IMR-90 (cell line): ENCODE data around the gene EPB41L1. TPM values are rescaled to one million over a fixed set of nuclear protein-coding genes. Genes with fewer than 3 reads are reported as not detected.
A peak's percentile ranks its signal among the peaks of the same experiment; 100 is the strongest.

Experiments used
- ATAC-seq: fragments of 200-7000 bp; cut with Tn5 transposase; 2 replicates; pipeline ENCODE4 v1.9.1; 2020; ENCODE audit warnings: low read depth, mild to moderate bottlenecking, moderate library complexity
- BruUV-seq: library from RNA; stranded (reverse); fragments of 400-500 nt; replicated peaks from 2 replicates; lab custom pipeline; 2021; lab: Mats Ljungman, UMichigan
- CTCF ChIA-PET: fragments of 300-600 bp; formaldehyde crosslinking; extraction: SDS; loops from one replicate; lab custom pipeline; 2021; ENCODE audit warnings: antibody characterized with exemption; lab: Yijun Ruan, JAX
- POLR2A ChIA-PET: fragments of 300-600 bp; sonication (Branson Sonifier 250); formaldehyde crosslinking; loops from one replicate; lab custom pipeline; 2022; ENCODE audit warnings: antibody characterized with exemption; ENCODE audit not compliant: unreplicated experiment; lab: Charles Lee
- DNase-seq: peaks from one replicate; pipeline ENCODE4 v3.0.0; 2013
- H2AFZ ChIP-seq: replicated peaks from 2 replicates; pipeline ENCODE3; 2013; ENCODE audit warnings: low read length, mild to moderate bottlenecking; ENCODE audit not compliant: poor library complexity
- H2AK5ac ChIP-seq: 2 replicates; pipeline ENCODE4 v1.6.1; 2013; ENCODE audit warnings: low read depth, low read length, inconsistent platforms
- H2AK9ac ChIP-seq: replicated peaks from 2 replicates; pipeline ENCODE3; 2013; ENCODE audit warnings: mild to moderate bottlenecking, low read depth, low read length, moderate library complexity; ENCODE audit not compliant: poor library complexity
- H2BK120ac ChIP-seq: 2 replicates; pipeline ENCODE4 v1.6.1; 2013; ENCODE audit warnings: low read depth, low read length, inconsistent platforms
- H2BK15ac ChIP-seq: 3 replicates; pipeline ENCODE4 v1.6.1; 2013; ENCODE audit warnings: low read depth, low read length, inconsistent platforms
- H2BK20ac ChIP-seq: 2 replicates; pipeline ENCODE4 v1.6.1; 2013; ENCODE audit warnings: low read depth, mild to moderate bottlenecking, inconsistent platforms, low read length, moderate library complexity
- H2BK5ac ChIP-seq: 2 replicates; pipeline ENCODE4 v1.6.1; 2013; ENCODE audit warnings: mild to moderate bottlenecking, low read depth, low read length, inconsistent platforms; ENCODE audit not compliant: poor library complexity, severe bottlenecking
- H3K14ac ChIP-seq: replicated peaks from 2 replicates; pipeline ENCODE4 v1.6.1; 2013; ENCODE audit warnings: low read depth, low read length, inconsistent platforms
- H3K18ac ChIP-seq: 2 replicates; pipeline ENCODE4 v1.6.1; 2013; ENCODE audit warnings: low read depth, low read length, control low read depth
- H3K23ac ChIP-seq: 2 replicates; pipeline ENCODE4 v1.6.1; 2013; ENCODE audit warnings: low read depth, low read length, inconsistent platforms
- H3K27ac ChIP-seq: 2 replicates; pipeline ENCODE4 v1.5.1; 2013; ENCODE audit warnings: mild to moderate bottlenecking, control low read depth, low read length; ENCODE audit not compliant: insufficient read depth
- H3K27me3 ChIP-seq: 2 replicates; pipeline ENCODE4 v1.6.1; 2013; ENCODE audit warnings: low read length; ENCODE audit not compliant: control insufficient read depth, insufficient read depth
- H3K36me3 ChIP-seq: 2 replicates; pipeline ENCODE4 v1.6.1; 2013; ENCODE audit warnings: low read length, mixed read lengths; ENCODE audit not compliant: control insufficient read depth, insufficient read depth
- H3K4ac ChIP-seq: 2 replicates; pipeline ENCODE4 v1.6.1; 2013; ENCODE audit warnings: low read depth, low read length, inconsistent platforms
- H3K4me1 ChIP-seq: 2 replicates; pipeline ENCODE4 v1.6.1; 2013; ENCODE audit warnings: low read length, mixed read lengths; ENCODE audit not compliant: control insufficient read depth, insufficient read depth
- H3K4me2 ChIP-seq: 2 replicates; pipeline ENCODE4 v1.6.1; 2013; ENCODE audit warnings: low read depth, mild to moderate bottlenecking, control low read depth, low read length, moderate library complexity
- H3K4me3 ChIP-seq: 2 replicates; pipeline ENCODE4 v1.5.1; 2013; ENCODE audit warnings: low read depth, mild to moderate bottlenecking, control low read depth, low read length, moderate library complexity; ENCODE audit not compliant: insufficient read depth
- H3K56ac ChIP-seq: 2 replicates; pipeline ENCODE4 v1.6.1; 2013; ENCODE audit warnings: low read length, inconsistent platforms; ENCODE audit not compliant: insufficient read depth; ENCODE audit errors: extremely low read depth
- H3K79me1 ChIP-seq, 2 experiments: 2 replicates each; pipeline ENCODE4 v1.6.1; 2013; ENCODE audit warnings: low read length in 2 of 2, inconsistent platforms in 1 of 2, low read depth in 1 of 2
- H3K9ac ChIP-seq: 2 replicates; pipeline ENCODE4 v1.6.1; 2013; ENCODE audit warnings: low read depth, low read length, control low read depth
- H3K9me1 ChIP-seq: 2 replicates; pipeline ENCODE4 v1.6.1; 2013; ENCODE audit warnings: low read length, inconsistent platforms; ENCODE audit not compliant: insufficient read depth
- H3K9me3 ChIP-seq: 2 replicates; pipeline ENCODE4 v1.6.1; 2013; ENCODE audit warnings: low read length; ENCODE audit not compliant: control insufficient read depth, insufficient read depth
- H4K20me1 ChIP-seq: 2 replicates; pipeline ENCODE4 v1.6.1; 2013; ENCODE audit warnings: low read length, inconsistent platforms; ENCODE audit not compliant: insufficient read depth
- H4K5ac ChIP-seq: 2 replicates; pipeline ENCODE4 v1.6.1; 2013; ENCODE audit warnings: mild to moderate bottlenecking, low read depth, low read length, control low read depth
- H4K8ac ChIP-seq, 2 experiments: 2 replicates each; pipeline ENCODE4 v1.6.1; 2013; ENCODE audit warnings: low read depth in 2 of 2, low read length in 2 of 2, control low read depth in 1 of 2, inconsistent platforms in 1 of 2
- H4K91ac ChIP-seq: 2 replicates; pipeline ENCODE4 v1.6.1; 2013; ENCODE audit warnings: low read depth, low read length, inconsistent platforms; ENCODE audit not compliant: insufficient read depth
- CTCF ChIP-seq: conservative IDR thresholded peaks from 2 replicates; pipeline ENCODE4 v1.5.1; 2012; ENCODE audit warnings: mild to moderate bottlenecking, low read depth, low read length, improper control_type of control experiment
- MAFK ChIP-seq: IDR thresholded peaks from 2 replicates; pipeline ENCODE4 v1.6.1; 2012; ENCODE audit warnings: low read depth, low read length, improper control_type of control experiment
- MXI1 ChIP-seq: IDR thresholded peaks from 2 replicates; pipeline ENCODE4 v1.6.1; 2012; ENCODE audit warnings: low read depth, mild to moderate bottlenecking, low read length, moderate library complexity, borderline replicate concordance
- RAD21 ChIP-seq: IDR thresholded peaks from 2 replicates; pipeline ENCODE4 v1.6.1; 2012; ENCODE audit warnings: low read length, improper control_type of control experiment
- RFX5 ChIP-seq: IDR thresholded peaks from 2 replicates; pipeline ENCODE4 v1.8.0; 2012; ENCODE audit warnings: low read depth, mild to moderate bottlenecking, low read length, moderate library complexity
- WGBS, 2 experiments: methylation state at CpG; one replicate each; pipeline versions ENCODE4 v1.1.5 to v1.1.7; 2013; ENCODE audit warnings: missing lambda C conversion rate in 2 of 2; ENCODE audit not compliant: insufficient read length in 1 of 2; ENCODE audit errors: extremely low coverage in 2 of 2; 5-methylcytosine and 5-hydroxymethylcytosine counted together
- dilution Hi-C: fragments of 300-500 bp; cut with HindIII; formaldehyde crosslinking; loops from one replicate; pipeline ENCODE4 v1.14.3; 2018; ENCODE audit warnings: low sequenced_read_pairs; ENCODE audit not compliant: unreplicated experiment
- in situ Hi-C: fragments of 300-500 bp; cut with MboI; formaldehyde crosslinking; loops from 3 replicates; pipeline ENCODE4 v1.14.3; 2019; ENCODE audit warnings: low sequenced_read_pairs, inconsistent platforms, mixed read lengths
- intact Hi-C: fragments of 100-400 bp; cut with micrococcal nuclease; formaldehyde crosslinking; loops from 2 replicates; pipeline ENCODE4 v1.10.0; 2022
- polyA plus RNA-seq, 3 experiments: library from polyadenylated mRNA; depleted of rRNA; stranded (reverse); fragments of >200 nt; gene quantifications; 2 replicates each; pipeline ENCODE4 v1.2.3, GENCODE V29; 2012; ENCODE audit warnings: low replicate concordance in 1 of 3
- total RNA-seq: library from RNA; depleted of rRNA; stranded (reverse); fragments of >200 nt; gene quantifications from 2 replicates; pipeline ENCODE4 v1.2.3, GENCODE V29; 2012

The EPB41L1 gene
- total and polyA plus RNA-seq, 2 of the 4 experiments (the other 2 are of a cell fraction), result 12.5 to 33.7 TPM

- CTCF ChIA-PET, result interaction anchor here (0.8 kb wide), 1 partner anchor 8 kb away, joined by 3 read pairs; no protein-coding TSS in a partner anchor
Observed at GRCh38 chr20:36210436-36211021, 56.0 kb downstream of the EPB41L1 start.

More at GRCh38 chr20:36210436-36211021, 56.0 kb downstream of the EPB41L1 start:
- Histone ChIP-seq H3K14ac (no peak overlapping the region), H2BK120ac (no peak overlapping the region), H3K18ac (no peak overlapping the region), H2AK5ac (no peak overlapping the region), H3K36me3 (peaks cover 10% of the 10 kb centered on the region), H2BK5ac (no peak overlapping the region), H3K9me1 (no peaks in the 10 kb centered on the region), H4K5ac (no peak overlapping the region), H3K4me3 (no peak overlapping the region), H3K23ac (no peak overlapping the region), H2BK20ac (no peak overlapping the region), H2BK15ac (no peak overlapping the region), H4K8ac (no peak overlapping the region), H3K4ac (no peak overlapping the region), H3K4me1 (no peaks in the 10 kb centered on the region), H3K9ac (no peak overlapping the region), H4K91ac (no peak overlapping the region), H3K9me3 (no peaks in the 10 kb centered on the region), H4K20me1 (no peaks in the 10 kb centered on the region), H3K27me3 (no peaks in the 10 kb centered on the region), H3K56ac (no peak overlapping the region), H3K79me1 (no peaks in the 10 kb centered on the region), H3K27ac (no peak overlapping the region), H2AK9ac (no peak overlapping the region), H2AFZ (no peak overlapping the region), H3K4me2 (no peak overlapping the region)
- in situ Hi-C loops, result loop anchor here (25.0 kb wide), 1 partner anchor 702 kb away; no protein-coding TSS in a partner anchor
- ATAC-seq, result no peak
- BruUV-seq, result no TSS peak
- TF ChIP-seq MAFK (no peak), MXI1 (no peak), RAD21 (no peak), RFX5 (no peak), CTCF (0 out of 2 replicates have a peak, but pooled peaks have one; percentile 10)
- intact Hi-C loops, result loop anchor here (5.0 kb wide), 1 partner anchor 332 kb away; the partner anchor contains the start of gene MYL9
- no peak for DNase-seq
- dilution Hi-C loops, result no loop called here
- POLR2A ChIA-PET, result no interaction called here
- 80% methylated on average over 1 of the region's 5 CpGs; no CpG with 5 or more reads in 1 of the 2 experiments for WGBS, 2 experiments
